ENCODE results near the gene MAP3K14. TPM values are rescaled to one million over a fixed set of nuclear protein-coding genes. Genes with fewer than 3 reads are reported as not detected.

MAP3K14 gene
- total RNA-seq, 1 experiment from 2014 or later = 16.8 TPM

- no peak overlapping the region for H3K27ac ChIP-seq (ENCODE audit: low read length)
Observed at GRCh38 chr17:45333702-45334092, 16.9 kb upstream of the MAP3K14 start.

GRCh38 chr17:45332989-45333701 lies 16.3 kb upstream of the MAP3K14 start:
- peaks cover 7% of the 10 kb centered on the region; the same call in 1 of the 2 replicates for H3K4me1 ChIP-seq (ENCODE audit: insufficient read depth, low read length)
- POLR2A ChIA-PET (ENCODE audit: unreplicated experiment) = interaction anchor here (0.6 kb wide), 1 partner anchor 16 kb away, joined by 9 read pairs; the partner anchor contains the start of gene MAP3K14
- no peaks in the 10 kb centered on the region for H3F3A ChIP-seq (ENCODE audit: low read length, unreplicated experiment)
- no peak overlapping the region for H3K4me3 ChIP-seq (ENCODE audit: low read length)
- TF ChIP-seq EZH2phosphoT487 (IDR thresholded peaks at IDR 0.05; ENCODE audit: borderline replicate concordance, low read length) = no peak
- no peak for TF ChIP-seq EZH2 (IDR thresholded peaks at IDR 0.05; ENCODE audit: low read length, unreplicated experiment)
- no peak for TF ChIP-seq CTCF (conservative IDR thresholded peaks at IDR 0.05; ENCODE audit: low read depth, low read length)
- BruUV-seq (replicated peaks) = no TSS peak
- intact Hi-C loops (cut with micrococcal nuclease) = no loop called here
- ATAC-seq = peak; percentile 63
- no peaks in the 10 kb centered on the region for H4K20me1 ChIP-seq (ENCODE audit: low read length)
- H3K27ac ChIP-seq (ENCODE audit: low read length) = no peak overlapping the region
- no peaks in the 10 kb centered on the region for H3K9me3 ChIP-seq (ENCODE audit: low read length)
- H3K79me2 ChIP-seq (ENCODE audit: low read length) = no peaks in the 10 kb centered on the region
- 0 out of 2 replicates have a peak, but pooled peaks cover 3% of the 10 kb centered on the region for H3K9me2 ChIP-seq (replicated peaks; ENCODE audit: low read length)
- peak overlapping the region; percentile 19; the same call in 1 of the 2 replicates for H2AFZ ChIP-seq (ENCODE audit: low read length)
- CTCF ChIA-PET = no interaction called here
- no peak overlapping the region for H3K9ac ChIP-seq (ENCODE audit: low read length)
- H3K4me2 ChIP-seq (ENCODE audit: low read length) = no peak overlapping the region
- H3K36me3 ChIP-seq (ENCODE audit: low read depth, low read length) = no peaks in the 10 kb centered on the region
- DNase-seq = peak; percentile 31
- H3K27me3 ChIP-seq (ENCODE audit: low read length) = no peaks in the 10 kb centered on the region

More at GRCh38 chr17:45333702-45334092, 16.9 kb upstream of the MAP3K14 start:
- H3F3A ChIP-seq (ENCODE audit: low read length, unreplicated experiment) = no peaks in the 10 kb centered on the region
- 0 out of 2 replicates have a peak, but pooled peaks cover 3% of the 10 kb centered on the region for H3K9me2 ChIP-seq (replicated peaks; ENCODE audit: low read length)
- H2AFZ ChIP-seq (ENCODE audit: low read length) = 0 out of 2 replicates have a peak overlapping the region, but pooled peaks have one; percentile 19
- H3K4me2 ChIP-seq (ENCODE audit: low read length) = no peak overlapping the region
- H3K4me3 ChIP-seq (ENCODE audit: low read length) = no peak overlapping the region
- no peaks in the 10 kb centered on the region for H4K20me1 ChIP-seq (ENCODE audit: low read length)
- POLR2A ChIA-PET (ENCODE audit: unreplicated experiment) = no interaction called here
- H3K79me2 ChIP-seq (ENCODE audit: low read length) = no peaks in the 10 kb centered on the region
- no peak for DNase-seq
- no peaks in the 10 kb centered on the region for H3K27me3 ChIP-seq (ENCODE audit: low read length)
- no TSS peak for BruUV-seq (replicated peaks)
- ATAC-seq = no peak
- no peaks in the 10 kb centered on the region for H3K36me3 ChIP-seq (ENCODE audit: low read depth, low read length)
- intact Hi-C loops (cut with micrococcal nuclease) = no loop called here
- H3K9me3 ChIP-seq (ENCODE audit: low read length) = no peaks in the 10 kb centered on the region
- H3K9ac ChIP-seq (ENCODE audit: low read length) = no peak overlapping the region
- CTCF ChIA-PET = no interaction called here
- TF ChIP-seq CTCF (conservative IDR thresholded peaks at IDR 0.05; ENCODE audit: low read depth, low read length) = no peak
- no peak for TF ChIP-seq EZH2 (IDR thresholded peaks at IDR 0.05; ENCODE audit: low read length, unreplicated experiment)
- no peak for TF ChIP-seq EZH2phosphoT487 (IDR thresholded peaks at IDR 0.05; ENCODE audit: borderline replicate concordance, low read length)
- peaks cover 7% of the 10 kb centered on the region; the same call in 1 of the 2 replicates for H3K4me1 ChIP-seq (ENCODE audit: insufficient read depth, low read length)

GRCh38 chr17:45332505-45332904 lies 15.7 kb upstream of the MAP3K14 start:
- H3F3A ChIP-seq (ENCODE audit: low read length, unreplicated experiment) = no peaks in the 10 kb centered on the region
- H3K9ac ChIP-seq (ENCODE audit: low read length) = no peak overlapping the region
- TF ChIP-seq EZH2 (IDR thresholded peaks at IDR 0.05; ENCODE audit: low read length, unreplicated experiment) = no peak
- TF ChIP-seq CTCF (conservative IDR thresholded peaks at IDR 0.05; ENCODE audit: low read depth, low read length) = no peak
- no peak for TF ChIP-seq EZH2phosphoT487 (IDR thresholded peaks at IDR 0.05; ENCODE audit: borderline replicate concordance, low read length)
- ATAC-seq (no peak), DNase-seq (no peak)
- BruUV-seq (replicated peaks) = no TSS peak
- ChIA-PET CTCF (no interaction called here), POLR2A (ENCODE audit: unreplicated experiment) (interaction anchor here (0.6 kb wide), 1 partner anchor 15 kb away, joined by 9 read pairs; the partner anchor contains the start of gene MAP3K14)
- no peaks in the 10 kb centered on the region for H4K20me1 ChIP-seq (ENCODE audit: low read length)
- H3K4me3 ChIP-seq (ENCODE audit: low read length) = no peak overlapping the region
- H2AFZ ChIP-seq (ENCODE audit: low read length) = no peak overlapping the region
- no peaks in the 10 kb centered on the region for H3K27me3 ChIP-seq (ENCODE audit: low read length)
- H3K9me3 ChIP-seq (ENCODE audit: low read length) = no peaks in the 10 kb centered on the region
- H3K36me3 ChIP-seq (ENCODE audit: low read depth, low read length) = no peaks in the 10 kb centered on the region
- H3K4me1 ChIP-seq (ENCODE audit: insufficient read depth, low read length) = peaks cover 7% of the 10 kb centered on the region; the same call in 1 of the 2 replicates
- no peak overlapping the region for H3K27ac ChIP-seq (ENCODE audit: low read length)
- no peaks in the 10 kb centered on the region for H3K79me2 ChIP-seq (ENCODE audit: low read length)
- 0 out of 2 replicates have a peak, but pooled peaks cover 3% of the 10 kb centered on the region for H3K9me2 ChIP-seq (replicated peaks; ENCODE audit: low read length)
- H3K4me2 ChIP-seq (ENCODE audit: low read length) = no peak overlapping the region
- intact Hi-C loops (cut with micrococcal nuclease) = no loop called here
